Transverse colon (tissue), 4 donors: ENCODE results near the gene PFKFB3. TPM values are rescaled to one million over a fixed set of nuclear protein-coding genes. Genes with fewer than 3 reads are reported as not detected.

ENCODE experiments used
- DNase-seq: peaks from one replicate; pipeline ENCODE4 v3.0.0-alpha.2; 2019
- H3K27ac ChIP-seq, 4 donors: fragments of 200-600 bp; sonication (generic); 2 replicates each; pipeline ENCODE4 v1.5.1; 2016 to 2018; ENCODE audit warnings: inconsistent platforms in 4 of 4
- H3K27me3 ChIP-seq: fragments of 200-600 bp; sonication (generic); 2 replicates; pipeline ENCODE4 v1.5.1; 2017; ENCODE audit warnings: inconsistent platforms
- H3K36me3 ChIP-seq, 4 donors: fragments of 200-600 bp; sonication (generic); 2 replicates each; pipeline ENCODE4 v1.5.1; 2017 to 2019; ENCODE audit warnings: inconsistent platforms in 4 of 4
- H3K4me1 ChIP-seq, 4 donors: fragments of 200-600 bp; sonication (generic); 2 replicates each; pipeline ENCODE4 v1.5.1; 2017 to 2020; ENCODE audit warnings: inconsistent platforms in 4 of 4
- H3K4me3 ChIP-seq, 4 donors: fragments of 200-600 bp; sonication (generic); 1 replicate in 1 of 4; 2 replicates in 3 of 4; pipeline versions ENCODE4 v1.5.1 to v1.6.1; 2017 to 2019; ENCODE audit warnings: inconsistent platforms in 4 of 4
- H3K9me3 ChIP-seq, 2 donors: fragments of 200-600 bp; sonication (generic); 2 replicates each; pipeline ENCODE4 v1.5.1; 2017 to 2019; ENCODE audit warnings: inconsistent platforms in 2 of 2
- CTCF ChIP-seq, 5 experiments: fragments of 200-600 bp in 3 of 5; fragments of 450-650 bp in 2 of 5; sonication (generic) in 3 of 5; IDR thresholded peaks; 1 replicate in 2 of 5; 2 replicates in 3 of 5; pipeline ENCODE4 v1.5.1; 2016 to 2017; ENCODE audit warnings: antibody characterized with exemption in 5 of 5, inconsistent platforms in 3 of 5, mild to moderate bottlenecking in 2 of 5, moderate library complexity in 1 of 5
- EP300 ChIP-seq: sonication (generic); formaldehyde crosslinking; IDR thresholded peaks from one replicate; pipeline ENCODE4 v1.6.1; 2017; ENCODE audit warnings: antibody characterized with exemption, low read depth
- POLR2A ChIP-seq: fragments of 450-650 bp; IDR thresholded peaks from one replicate; pipeline ENCODE4 v1.6.1; 2016; ENCODE audit warnings: antibody characterized with exemption, mild to moderate bottlenecking, moderate library complexity
- POLR2AphosphoS5 ChIP-seq, 3 donors: sonication (generic); formaldehyde crosslinking; IDR thresholded peaks; one replicate each; pipeline ENCODE4 v1.6.1; 2016; ENCODE audit warnings: antibody characterized with exemption in 3 of 3
- WGBS, 2 donors: methylation state at CpG; one replicate each; pipeline ENCODE4 v1.1.5; 2018; ENCODE audit warnings: low coverage in 1 of 2; 5-methylcytosine and 5-hydroxymethylcytosine counted together
- in situ Hi-C, 4 donors: fragments of 200-750 bp; cut with MboI; loops; one replicate each; pipeline versions ENCODE4 v1.15.0 to v1.15.1; 2017; ENCODE audit warnings: low sequenced_read_pairs in 3 of 4, low pct_ligation_motif_present in 1 of 4, low pct_unique_long_range_greater_than_20kb in 1 of 4
- intact Hi-C: fragments of 100-400 bp; cut with DNase I; formaldehyde crosslinking; loops from one replicate; pipeline ENCODE4 v1.15.1; 2023; ENCODE audit warnings: low total_unique reads
- small RNA-seq, 4 donors: library from RNA; depleted of rRNA; stranded (forward); fragments of <200 nt; gene quantifications; one replicate each; pipeline ENCODE3, GENCODE V24; 2016
- total RNA-seq, 4 donors: library from RNA; depleted of rRNA; stranded (reverse); fragments of >200 nt; gene quantifications; one replicate each; pipeline ENCODE4 v1.1.0, GENCODE V29; 2016

The PFKFB3 gene
- total RNA-seq, 4 donors from 2014 or later, result 16.9 to 29.9 (median 20.2) TPM

GRCh38 chr10:6299743-6300105 is 97.0 kb downstream of the PFKFB3 start:
- TF ChIP-seq EP300 (no peak), CTCF (IDR thresholded peaks at IDR 0.05) (no peak), POLR2AphosphoS5 (IDR thresholded peaks at IDR 0.05) (no peak), POLR2A (no peak)
- 96% methylated on average over 2 of the region's 2 CpGs; no CpG with 5 or more reads in 1 of the 2 donors for WGBS, 2 donors
- no peaks in the 10 kb centered on the region for H3K36me3 ChIP-seq
- H3K4me3 ChIP-seq, result no peak overlapping the region
- H3K27me3 ChIP-seq, result no peaks in the 10 kb centered on the region
- in situ Hi-C loops (no loop called here), intact Hi-C loops (no loop called here)
- H3K27ac ChIP-seq, result peak overlapping the region in 2 of 4 donors; percentile 28 to 43
- peaks cover 0 to 42% (median 15%) of the 10 kb centered on the region in 4 donors for H3K4me1 ChIP-seq
- no peaks in the 10 kb centered on the region for H3K9me3 ChIP-seq
- no peak for DNase-seq

GRCh38 chr10:6300106-6300783 is 97.5 kb downstream of the PFKFB3 start:
- in situ Hi-C loops (no loop called here), intact Hi-C loops (no loop called here)
- peak overlapping the region; percentile 6 to 43 (median 20) for H3K27ac ChIP-seq
- DNase-seq, result peak; percentile 41
- no peaks in the 10 kb centered on the region for H3K36me3 ChIP-seq
- H3K9me3 ChIP-seq, result no peaks in the 10 kb centered on the region
- TF ChIP-seq POLR2AphosphoS5 (IDR thresholded peaks at IDR 0.05) (peak in 1 of 3 donors; percentile 12), EP300 (no peak)
- WGBS, 2 donors, result 53 to 56% methylated on average over 9 to 14 of the region's 14 CpGs
- no peak overlapping the region for H3K4me3 ChIP-seq
- H3K4me1 ChIP-seq, result peaks cover 0 to 42% (median 15%) of the 10 kb centered on the region in 4 donors
- no peaks in the 10 kb centered on the region for H3K27me3 ChIP-seq

GRCh38 chr10:6300784-6301460 is 98.2 kb downstream of the PFKFB3 start:
- Histone ChIP-seq H3K9me3 (no peaks in the 10 kb centered on the region), H3K4me3 (no peak overlapping the region), H3K36me3 (no peaks in the 10 kb centered on the region), H3K4me1 (peaks cover 0 to 42% (median 15%) of the 10 kb centered on the region in 4 donors), H3K27me3 (no peaks in the 10 kb centered on the region), H3K27ac (peak overlapping the region; percentile 6 to 43 (median 20))
- intact Hi-C loops (no loop called here), in situ Hi-C loops (no loop called here)
- no peak for DNase-seq
- TF ChIP-seq CTCF (IDR thresholded peaks at IDR 0.05) (no peak), EP300 (no peak), POLR2AphosphoS5 (IDR thresholded peaks at IDR 0.05) (no peak)
- 84 to 90% methylated on average over 3 to 5 of the region's 5 CpGs for WGBS, 2 donors

GRCh38 chr10:6301488-6302075 is 98.8 kb downstream of the PFKFB3 start:
- Histone ChIP-seq H3K9me3 (no peaks in the 10 kb centered on the region), H3K4me1 (peaks cover 0 to 41% (median 15%) of the 10 kb centered on the region in 4 donors), H3K36me3 (no peaks in the 10 kb centered on the region), H3K4me3 (no peak overlapping the region), H3K27me3 (no peaks in the 10 kb centered on the region), H3K27ac (no peak overlapping the region)
- WGBS, 2 donors, result 57 to 72% methylated on average over 6 to 7 of the region's 7 CpGs
- intact Hi-C loops (no loop called here), in situ Hi-C loops (no loop called here)
- no peak for DNase-seq
- TF ChIP-seq EP300 (no peak), POLR2AphosphoS5 (IDR thresholded peaks at IDR 0.05) (no peak), CTCF (IDR thresholded peaks at IDR 0.05) (no peak), POLR2A (no peak)

Small RNAs within 50 kb of the gene (small RNA-seq; reads per million reads assigned to genes)
- 0 reads per million in 4 donors for gene RF00019

Other genes with a start within 250 kb of the PFKFB3 start
- 10 to 100 TPM in 3 of 4 donors, 1 to 10 TPM in 1; 3.7 to 58.1 (median 24.6) TPM for gene IL15RA, start 225.4 kb upstream of the PFKFB3 start, total RNA-seq
- 1 to 10 TPM in 1 of 4 donors, under 1 TPM in 1, not detected in 2; 0.79 to 1.1 TPM for gene IL2RA, start 140.6 kb upstream of the PFKFB3 start, total RNA-seq
- gene RBM17, start 113.9 kb upstream of the PFKFB3 start, total RNA-seq, result 10 to 100 TPM; 45.0 to 80.7 (median 64.7) TPM